Activated naive CD4-positive, alpha-beta T cell treated with anti-CD3 and anti-CD28 coated beads, Interleukin-2, amount 50 U/mL, for 24 hours (primary cell): ENCODE results near the gene EIF4E.

Experiments used
- H3K27ac Mint-ChIP-seq: one replicate; pipeline ENCODE4 v1.8.0; 2021; ENCODE audit warnings: mild to moderate bottlenecking, mixed read lengths
- H3K27me3 Mint-ChIP-seq: one replicate; pipeline ENCODE4 v1.8.0; 2021; ENCODE audit warnings: mixed read lengths
- H3K36me3 Mint-ChIP-seq: one replicate; pipeline ENCODE4 v1.8.0; 2021; ENCODE audit warnings: mixed read lengths
- H3K4me1 Mint-ChIP-seq: one replicate; pipeline ENCODE4 v1.8.0; 2021; ENCODE audit warnings: mixed read lengths
- H3K4me3 Mint-ChIP-seq: one replicate; pipeline ENCODE4 v1.8.0; 2021; ENCODE audit warnings: mild to moderate bottlenecking, mixed read lengths
- H3K9me3 Mint-ChIP-seq: one replicate; pipeline ENCODE4 v1.8.0; 2021; ENCODE audit warnings: mixed read lengths

EIF4E gene

GRCh38 chr4:98928505-98929340, at the start of gene EIF4E:
EIF4E (minus strand) TSS chr4:98929133; CDS start chr4:98929112, 21 bp downstream.
- H3K27me3 Mint-ChIP-seq, result no peaks in the 10 kb centered on the region
- H3K9me3 Mint-ChIP-seq, result no peaks in the 10 kb centered on the region
- peak within 1 kb of the TSS; percentile 99 for H3K27ac Mint-ChIP-seq
- H3K36me3 Mint-ChIP-seq, result peaks cover 4% of the 10 kb centered on the region
- peaks cover 45% of the 10 kb centered on the region for H3K4me1 Mint-ChIP-seq
- H3K4me3 Mint-ChIP-seq, result peak within 1 kb of the TSS; percentile 97

GRCh38 chr4:98977557-98977956, 48.6 kb upstream of the EIF4E start:
- Mint-ChIP-seq H3K27me3 (no peaks in the 10 kb centered on the region), H3K36me3 (no peaks in the 10 kb centered on the region), H3K4me3 (no peak overlapping the region), H3K9me3 (no peaks in the 10 kb centered on the region), H3K27ac (no peak overlapping the region), H3K4me1 (no peaks in the 10 kb centered on the region)

- H3K4me3 Mint-ChIP-seq, result no peak overlapping the region
- no peaks in the 10 kb centered on the region for H3K9me3 Mint-ChIP-seq
- H3K27me3 Mint-ChIP-seq, result no peaks in the 10 kb centered on the region
- no peak overlapping the region for H3K27ac Mint-ChIP-seq
- no peaks in the 10 kb centered on the region for H3K36me3 Mint-ChIP-seq
- H3K4me1 Mint-ChIP-seq, result no peaks in the 10 kb centered on the region
These were observed 47.8 kb upstream of the EIF4E start for GRCh38 chr4:98976716-98977115.

GRCh38 chr4:98969878-98970785, 41.2 kb upstream of the EIF4E start:
- Mint-ChIP-seq H3K4me1 (peaks cover 3% of the 10 kb centered on the region), H3K36me3 (no peaks in the 10 kb centered on the region), H3K4me3 (no peak overlapping the region), H3K9me3 (no peaks in the 10 kb centered on the region), H3K27ac (no peak overlapping the region), H3K27me3 (no peaks in the 10 kb centered on the region)

GRCh38 chr4:98967786-98968329, 38.9 kb upstream of the EIF4E start:
- Mint-ChIP-seq H3K4me1 (peaks cover 6% of the 10 kb centered on the region), H3K27me3 (no peaks in the 10 kb centered on the region), H3K9me3 (no peaks in the 10 kb centered on the region), H3K27ac (no peak overlapping the region), H3K4me3 (no peak overlapping the region), H3K36me3 (peaks cover 2% of the 10 kb centered on the region)

GRCh38 chr4:98966926-98967325, 38.0 kb upstream of the EIF4E start:
- no peaks in the 10 kb centered on the region for H3K9me3 Mint-ChIP-seq
- H3K4me3 Mint-ChIP-seq, result no peak overlapping the region
- no peaks in the 10 kb centered on the region for H3K27me3 Mint-ChIP-seq
- H3K36me3 Mint-ChIP-seq, result peaks cover 2% of the 10 kb centered on the region
- no peak overlapping the region for H3K27ac Mint-ChIP-seq
- peaks cover 6% of the 10 kb centered on the region for H3K4me1 Mint-ChIP-seq

- Mint-ChIP-seq H3K36me3 (peaks cover 2% of the 10 kb centered on the region), H3K27ac (no peak overlapping the region), H3K9me3 (no peaks in the 10 kb centered on the region), H3K27me3 (no peaks in the 10 kb centered on the region), H3K4me3 (no peak overlapping the region), H3K4me1 (peaks cover 3% of the 10 kb centered on the region)
These were observed 34.9 kb upstream of the EIF4E start for GRCh38 chr4:98963538-98964433.

- no peaks in the 10 kb centered on the region for H3K27me3 Mint-ChIP-seq
- H3K27ac Mint-ChIP-seq, result no peak overlapping the region
- no peak overlapping the region for H3K4me3 Mint-ChIP-seq
- no peaks in the 10 kb centered on the region for H3K9me3 Mint-ChIP-seq
- H3K36me3 Mint-ChIP-seq, result peaks cover 2% of the 10 kb centered on the region
- H3K4me1 Mint-ChIP-seq, result peaks cover 3% of the 10 kb centered on the region
These were observed 32.8 kb upstream of the EIF4E start for GRCh38 chr4:98961770-98962169.

GRCh38 chr4:98959411-98959810, 30.5 kb upstream of the EIF4E start:
- no peak overlapping the region for H3K4me3 Mint-ChIP-seq
- no peaks in the 10 kb centered on the region for H3K4me1 Mint-ChIP-seq
- no peaks in the 10 kb centered on the region for H3K36me3 Mint-ChIP-seq

GRCh38 chr4:98958065-98958464, 29.1 kb upstream of the EIF4E start:
- H3K36me3 Mint-ChIP-seq, result no peaks in the 10 kb centered on the region
- no peak overlapping the region for H3K27ac Mint-ChIP-seq
- no peaks in the 10 kb centered on the region for H3K4me1 Mint-ChIP-seq
- H3K27me3 Mint-ChIP-seq, result no peaks in the 10 kb centered on the region
- no peaks in the 10 kb centered on the region for H3K9me3 Mint-ChIP-seq
- no peak overlapping the region for H3K4me3 Mint-ChIP-seq

More at GRCh38 chr4:98959411-98959810, 30.5 kb upstream of the EIF4E start:
- H3K27me3 Mint-ChIP-seq, result no peaks in the 10 kb centered on the region
- H3K27ac Mint-ChIP-seq, result peak overlapping the region; percentile 0
- H3K9me3 Mint-ChIP-seq, result no peaks in the 10 kb centered on the region

GRCh38 chr4:98955229-98955628, 26.3 kb upstream of the EIF4E start:
- H3K27ac Mint-ChIP-seq, result no peak overlapping the region

GRCh38 chr4:98951710-98952109, 22.8 kb upstream of the EIF4E start:
- H3K4me3 Mint-ChIP-seq, result no peak overlapping the region
- no peaks in the 10 kb centered on the region for H3K9me3 Mint-ChIP-seq
- H3K4me1 Mint-ChIP-seq, result no peaks in the 10 kb centered on the region
- H3K27me3 Mint-ChIP-seq, result no peaks in the 10 kb centered on the region
- H3K36me3 Mint-ChIP-seq, result no peaks in the 10 kb centered on the region
- no peak overlapping the region for H3K27ac Mint-ChIP-seq

More at GRCh38 chr4:98955229-98955628, 26.3 kb upstream of the EIF4E start:
- H3K9me3 Mint-ChIP-seq, result no peaks in the 10 kb centered on the region
- no peaks in the 10 kb centered on the region for H3K4me1 Mint-ChIP-seq
- H3K27me3 Mint-ChIP-seq, result no peaks in the 10 kb centered on the region
- H3K4me3 Mint-ChIP-seq, result no peak overlapping the region
- H3K36me3 Mint-ChIP-seq, result no peaks in the 10 kb centered on the region

GRCh38 chr4:98950925-98951324, 22.0 kb upstream of the EIF4E start:
- no peak overlapping the region for H3K4me3 Mint-ChIP-seq
- no peaks in the 10 kb centered on the region for H3K4me1 Mint-ChIP-seq
- H3K36me3 Mint-ChIP-seq, result no peaks in the 10 kb centered on the region
- peaks cover 1% of the 10 kb centered on the region for H3K27me3 Mint-ChIP-seq
- no peak overlapping the region for H3K27ac Mint-ChIP-seq
- H3K9me3 Mint-ChIP-seq, result no peaks in the 10 kb centered on the region

GRCh38 chr4:98946359-98946758, 17.4 kb upstream of the EIF4E start:
- Mint-ChIP-seq H3K9me3 (no peaks in the 10 kb centered on the region), H3K4me3 (no peak overlapping the region), H3K27ac (no peak overlapping the region), H3K36me3 (no peaks in the 10 kb centered on the region), H3K4me1 (no peaks in the 10 kb centered on the region), H3K27me3 (peaks cover 1% of the 10 kb centered on the region)

- H3K27me3 Mint-ChIP-seq, result peaks cover 1% of the 10 kb centered on the region
- no peak overlapping the region for H3K4me3 Mint-ChIP-seq
- H3K9me3 Mint-ChIP-seq, result no peaks in the 10 kb centered on the region
- no peaks in the 10 kb centered on the region for H3K4me1 Mint-ChIP-seq
- no peaks in the 10 kb centered on the region for H3K36me3 Mint-ChIP-seq
- no peak overlapping the region for H3K27ac Mint-ChIP-seq
These were observed 16.4 kb upstream of the EIF4E start for GRCh38 chr4:98945297-98945850.
